ENCODE measurements around the gene FANCD2OS. TPM values are rescaled to one million over a fixed set of nuclear protein-coding genes. Genes with fewer than 3 reads are reported as not detected.
"Not testable (repeated sequence)": the region's sequence is repeated elsewhere in the genome, so short reads cannot be mapped to it uniquely, and the experiment has no call there.

The FANCD2OS gene
- polyA plus RNA-seq, 1 donor: not detected

- not testable (repeated sequence) for DNase-seq
Observed at GRCh38 chr3:10091387-10091786, 16.7 kb downstream of the FANCD2OS start.

- DNase-seq: not testable (repeated sequence)
Observed at GRCh38 chr3:10090774-10091173, 17.3 kb downstream of the FANCD2OS start.

GRCh38 chr3:10090179-10090578, 17.9 kb downstream of the FANCD2OS start:
- DNase-seq: no peak

GRCh38 chr3:10088256-10088655, 19.8 kb downstream of the FANCD2OS start:
- no peak for DNase-seq

GRCh38 chr3:10085738-10086137, 22.3 kb downstream of the FANCD2OS start:
- DNase-seq: no peak

- DNase-seq: no peak
Observed at GRCh38 chr3:10081871-10082270, 26.2 kb downstream of the FANCD2OS start.

GRCh38 chr3:10074666-10075065, 33.4 kb downstream of the FANCD2OS start:
- DNase-seq: no peak

- DNase-seq: not testable (repeated sequence)
Observed at GRCh38 chr3:10070077-10070476, 38.0 kb downstream of the FANCD2OS start.

- DNase-seq: no peak
Observed at GRCh38 chr3:10055097-10055496, 53.0 kb downstream of the FANCD2OS start.

Other genes starting within 250 kb of the FANCD2OS start
- 2.7 TPM for gene CIDEC, start 228.0 kb downstream of the FANCD2OS start, polyA plus RNA-seq (ENCODE audit: insufficient read length)
- gene JAGN1, start 217.6 kb downstream of the FANCD2OS start, polyA plus RNA-seq (ENCODE audit: insufficient read length): 31.6 TPM
- gene IL17RE, start 205.4 kb downstream of the FANCD2OS start, polyA plus RNA-seq (ENCODE audit: insufficient read length): 3.1 TPM
- 16.8 TPM for gene IL17RC, start 191.2 kb downstream of the FANCD2OS start, polyA plus RNA-seq (ENCODE audit: insufficient read length)
- gene CRELD1, start 174.4 kb downstream of the FANCD2OS start, polyA plus RNA-seq (ENCODE audit: insufficient read length): 40.3 TPM
- 2.0 TPM for gene PRRT3, start 155.8 kb downstream of the FANCD2OS start, polyA plus RNA-seq (ENCODE audit: insufficient read length)
- gene EMC3, start 121.4 kb downstream of the FANCD2OS start, polyA plus RNA-seq (ENCODE audit: insufficient read length): 36.2 TPM
- 6.4 TPM for gene FANCD2, start 81.8 kb downstream of the FANCD2OS start, polyA plus RNA-seq (ENCODE audit: insufficient read length)
- gene BRK1, start 7.4 kb upstream of the FANCD2OS start, polyA plus RNA-seq (ENCODE audit: insufficient read length): 142 TPM
- gene VHL, start 33.5 kb upstream of the FANCD2OS start, polyA plus RNA-seq (ENCODE audit: insufficient read length): 47.9 TPM
- 0.86 TPM for gene IRAK2, start 56.7 kb upstream of the FANCD2OS start, polyA plus RNA-seq (ENCODE audit: insufficient read length)
- 18.4 TPM for gene TATDN2, start 140.2 kb upstream of the FANCD2OS start, polyA plus RNA-seq (ENCODE audit: insufficient read length)
- gene GHRL, start 184.7 kb upstream of the FANCD2OS start, polyA plus RNA-seq (ENCODE audit: insufficient read length): 2.1 TPM
- gene SEC13, start 212.9 kb upstream of the FANCD2OS start, polyA plus RNA-seq (ENCODE audit: insufficient read length): 100 TPM